KOPT-K1 (cell line): Measurements from ENCODE around the gene VAV3.
"Not testable (repeated sequence)": the region's sequence is repeated elsewhere in the genome, so short reads cannot be mapped to it uniquely, and the experiment has no call there.

Experiments
- H3K27ac ChIP-seq: fragments of 200-600 bp; sonication (generic); 2 replicates; pipeline ENCODE4 v1.5.1; 2016; ENCODE audit warnings: antibody characterized with exemption, mild to moderate bottlenecking, low read depth, low read length; ENCODE audit not compliant: poor library complexity, severe bottlenecking
- H3K36me3 ChIP-seq: fragments of 200-600 bp; sonication (generic); 2 replicates; pipeline ENCODE4 v1.5.1; 2017; ENCODE audit warnings: antibody characterized with exemption, mild to moderate bottlenecking, low read length, moderate library complexity; ENCODE audit not compliant: insufficient read depth
- H3K9me3 ChIP-seq: fragments of 200-600 bp; sonication (generic); 2 replicates; pipeline ENCODE4 v1.5.1; 2017; ENCODE audit warnings: antibody characterized with exemption, low read length, mild to moderate bottlenecking; ENCODE audit not compliant: insufficient read depth, poor library complexity, severe bottlenecking

The VAV3 gene

GRCh38 chr1:107965110-107965991 is at the start of gene VAV3:
Gene VAV3, minus strand, starts transcription at chr1:107965180. Its CDS starts 311 bp downstream, at chr1:107964869.
- Histone ChIP-seq H3K27ac (peak within 1 kb of the TSS; percentile 90), H3K36me3 (no peaks in the 10 kb centered on the region), H3K9me3 (no peaks in the 10 kb centered on the region)

- Histone ChIP-seq H3K27ac (no peak overlapping the region), H3K9me3 (no peaks in the 10 kb centered on the region), H3K36me3 (no peaks in the 10 kb centered on the region)
Measured at GRCh38 chr1:108012553-108012952, 47.6 kb upstream of the VAV3 start.

- no peak overlapping the region for H3K27ac ChIP-seq
- H3K36me3 ChIP-seq, result no peaks in the 10 kb centered on the region
- H3K9me3 ChIP-seq, result no peaks in the 10 kb centered on the region
Measured at GRCh38 chr1:108011295-108011694, 46.3 kb upstream of the VAV3 start.

- no peaks in the 10 kb centered on the region for H3K36me3 ChIP-seq
- no peaks in the 10 kb centered on the region for H3K9me3 ChIP-seq
- H3K27ac ChIP-seq, result no peak overlapping the region
Measured at GRCh38 chr1:108010581-108010980, 45.6 kb upstream of the VAV3 start.

GRCh38 chr1:108009603-108010195 is 44.7 kb upstream of the VAV3 start:
- H3K27ac ChIP-seq, result no peak overlapping the region
- H3K36me3 ChIP-seq, result no peaks in the 10 kb centered on the region

GRCh38 chr1:108007531-108007930 is 42.6 kb upstream of the VAV3 start:
- H3K36me3 ChIP-seq, result no peaks in the 10 kb centered on the region
- H3K9me3 ChIP-seq, result no peaks in the 10 kb centered on the region
- no peak overlapping the region for H3K27ac ChIP-seq

More at GRCh38 chr1:108009603-108010195, 44.7 kb upstream of the VAV3 start:
- H3K9me3 ChIP-seq, result no peaks in the 10 kb centered on the region

- H3K9me3 ChIP-seq, result no peaks in the 10 kb centered on the region
Measured at GRCh38 chr1:108007070-108007469, 42.1 kb upstream of the VAV3 start.

GRCh38 chr1:108004919-108005318 is 39.9 kb upstream of the VAV3 start:
- H3K36me3 ChIP-seq, H3K27ac ChIP-seq, H3K9me3 ChIP-seq: not testable (repeated sequence)

More at GRCh38 chr1:108007070-108007469, 42.1 kb upstream of the VAV3 start:
- no peaks in the 10 kb centered on the region for H3K36me3 ChIP-seq
- no peak overlapping the region for H3K27ac ChIP-seq

- Histone ChIP-seq H3K9me3 (no peaks in the 10 kb centered on the region), H3K36me3 (no peaks in the 10 kb centered on the region), H3K27ac (no peak overlapping the region)
Measured at GRCh38 chr1:108000620-108001111, 35.7 kb upstream of the VAV3 start.

GRCh38 chr1:108000184-108000583 is 35.2 kb upstream of the VAV3 start:
- no peak overlapping the region for H3K27ac ChIP-seq
- H3K9me3 ChIP-seq, result no peaks in the 10 kb centered on the region
- H3K36me3 ChIP-seq, result no peaks in the 10 kb centered on the region

GRCh38 chr1:107997866-107998265 is 32.9 kb upstream of the VAV3 start:
- H3K9me3 ChIP-seq, result no peaks in the 10 kb centered on the region
- no peak overlapping the region for H3K27ac ChIP-seq
- no peaks in the 10 kb centered on the region for H3K36me3 ChIP-seq

GRCh38 chr1:107993920-107994319 is 28.9 kb upstream of the VAV3 start:
- no peaks in the 10 kb centered on the region for H3K9me3 ChIP-seq
- no peak overlapping the region for H3K27ac ChIP-seq
- H3K36me3 ChIP-seq, result no peaks in the 10 kb centered on the region

GRCh38 chr1:107992347-107992746 is 27.4 kb upstream of the VAV3 start:
- Histone ChIP-seq H3K27ac (no peak overlapping the region), H3K36me3 (no peaks in the 10 kb centered on the region), H3K9me3 (no peaks in the 10 kb centered on the region)

GRCh38 chr1:107991371-107992066 is 26.5 kb upstream of the VAV3 start:
- Histone ChIP-seq H3K9me3 (no peaks in the 10 kb centered on the region), H3K36me3 (no peaks in the 10 kb centered on the region), H3K27ac (no peak overlapping the region)

- Histone ChIP-seq H3K9me3 (no peaks in the 10 kb centered on the region), H3K36me3 (no peaks in the 10 kb centered on the region), H3K27ac (no peak overlapping the region)
Measured at GRCh38 chr1:107990606-107991005, 25.6 kb upstream of the VAV3 start.
